ENCODE results near the gene DNAJB11.
A peak's percentile ranks its signal among the peaks of the same experiment; 100 is the strongest.
"Not testable (repeated sequence)": the region's sequence is repeated elsewhere in the genome, so short reads cannot be mapped to it uniquely, and the experiment has no call there.

DNAJB11 gene

GRCh38 chr3:186570096-186570940 is at the start of gene DNAJB11:
DNAJB11 (plus strand) TSS chr3:186570720; CDS start chr3:186570898, 178 bp downstream.
- peak; percentile 98 for DNase-seq (ENCODE audit: low spot score)

DNA sequence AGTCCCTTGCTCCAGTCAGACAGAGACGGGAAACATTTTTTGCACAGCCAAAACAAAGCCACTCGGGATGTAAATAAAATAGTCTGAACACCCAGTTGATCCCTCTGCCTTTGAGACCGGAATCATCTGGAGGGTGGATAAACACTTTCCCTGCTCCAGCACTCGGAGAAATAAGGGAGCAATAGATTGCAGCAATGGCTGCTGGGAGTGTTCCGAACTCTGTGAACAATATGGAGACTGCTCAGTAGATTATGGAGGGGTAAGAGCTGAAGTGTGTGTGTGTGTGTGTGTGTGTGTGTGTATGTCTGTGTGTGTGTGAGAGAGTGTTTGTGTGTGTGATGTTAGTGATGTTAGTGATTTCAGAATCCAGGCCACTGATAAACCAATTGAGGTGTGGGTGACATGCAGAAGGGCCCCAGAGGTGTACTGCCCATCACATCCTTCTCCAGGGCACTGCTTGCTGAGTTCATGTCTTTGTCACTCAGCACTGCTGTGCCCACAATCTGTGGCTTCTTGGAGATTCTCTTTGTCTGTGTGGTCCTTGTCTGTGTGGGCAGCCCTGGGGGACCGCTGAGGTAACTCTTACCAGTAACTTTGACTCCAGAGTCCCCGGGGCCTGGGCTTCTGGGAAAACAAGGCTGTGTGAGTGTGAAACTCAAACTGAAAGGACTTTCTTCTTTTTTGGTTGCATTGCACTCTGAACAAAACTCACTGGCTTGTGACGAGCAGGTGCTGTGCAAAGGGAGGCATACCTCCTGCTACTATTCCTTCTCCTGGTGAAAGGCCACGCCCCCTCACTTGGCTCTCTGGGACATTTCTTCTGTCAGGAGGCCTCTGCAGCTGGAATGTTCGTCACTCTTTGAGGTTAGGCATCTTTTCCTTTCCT is 49.3 kb upstream of the DNAJB11 start:
- no peak for DNase-seq (ENCODE audit: low spot score)

DNA sequence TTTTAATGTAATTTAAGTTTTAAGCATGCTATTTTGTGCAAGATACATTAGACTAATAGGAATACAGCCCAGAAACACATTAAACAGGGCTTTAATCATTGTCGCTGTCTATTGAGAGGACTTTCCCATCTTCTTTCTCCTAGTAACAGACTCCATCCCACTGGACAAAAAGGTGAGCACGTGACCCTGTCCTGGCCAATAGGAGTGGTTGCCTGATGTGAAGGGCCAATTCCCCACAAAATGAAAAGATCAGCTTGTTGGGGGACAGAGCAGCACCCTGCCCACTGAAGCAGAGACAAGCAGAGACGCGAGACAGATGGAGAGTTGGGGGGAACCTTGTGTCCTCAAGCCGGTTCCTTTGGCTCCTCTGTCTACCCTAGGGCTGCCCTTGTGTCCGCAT is 47.5 kb upstream of the DNAJB11 start:
- DNase-seq (ENCODE audit: low spot score) = no peak

GRCh38 chr3:186523434-186523833 is 47.1 kb upstream of the DNAJB11 start:
- no peak for DNase-seq (ENCODE audit: low spot score)

GRCh38 chr3:186524616-186525015 is 45.9 kb upstream of the DNAJB11 start:
- no peak for DNase-seq (ENCODE audit: low spot score)

GRCh38 chr3:186525369-186526255 is 44.9 kb upstream of the DNAJB11 start:
- no peak for DNase-seq (ENCODE audit: low spot score)

GRCh38 chr3:186526256-186526606 is 44.3 kb upstream of the DNAJB11 start:
- DNase-seq (ENCODE audit: low spot score) = no peak

DNA sequence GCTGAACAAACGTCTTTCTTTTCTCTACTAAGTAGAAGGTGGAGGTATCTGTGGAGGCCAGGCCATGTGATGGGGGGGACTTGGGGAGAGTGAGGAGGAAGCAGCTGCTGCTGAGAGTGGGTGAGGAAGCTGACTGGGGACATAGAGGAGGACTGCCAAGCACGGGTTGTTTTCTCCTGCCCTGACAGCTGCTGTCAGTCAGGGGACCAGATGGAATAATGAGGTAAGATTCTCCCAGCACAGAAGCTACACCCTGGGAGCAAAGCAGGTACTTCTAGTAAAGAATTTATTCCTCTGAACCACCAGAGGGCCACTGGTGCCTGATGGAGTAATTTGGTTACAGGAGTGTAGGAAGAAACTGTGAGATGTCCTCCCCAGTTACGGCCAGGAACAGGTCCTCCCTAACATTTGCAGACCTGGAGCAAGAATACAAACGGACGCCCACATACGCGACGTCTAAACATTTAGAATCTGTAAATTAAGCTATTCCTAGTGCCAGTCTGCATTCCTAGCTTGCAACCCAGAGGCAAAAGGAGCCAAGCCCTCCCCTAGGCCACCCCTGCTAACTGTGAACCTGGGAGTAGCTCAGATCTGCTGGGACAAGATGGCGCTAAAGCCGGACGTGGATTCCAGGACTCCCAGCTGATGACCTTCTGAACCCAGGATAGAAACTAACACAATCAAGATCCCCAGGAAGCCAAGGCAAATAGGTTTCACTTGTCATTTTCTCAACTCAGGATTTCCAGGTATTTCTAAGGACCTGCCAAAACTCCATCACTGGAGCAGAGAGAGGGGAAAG is 41.1 kb upstream of the DNAJB11 start:
- no peak for DNase-seq (ENCODE audit: low spot score)

DNA sequence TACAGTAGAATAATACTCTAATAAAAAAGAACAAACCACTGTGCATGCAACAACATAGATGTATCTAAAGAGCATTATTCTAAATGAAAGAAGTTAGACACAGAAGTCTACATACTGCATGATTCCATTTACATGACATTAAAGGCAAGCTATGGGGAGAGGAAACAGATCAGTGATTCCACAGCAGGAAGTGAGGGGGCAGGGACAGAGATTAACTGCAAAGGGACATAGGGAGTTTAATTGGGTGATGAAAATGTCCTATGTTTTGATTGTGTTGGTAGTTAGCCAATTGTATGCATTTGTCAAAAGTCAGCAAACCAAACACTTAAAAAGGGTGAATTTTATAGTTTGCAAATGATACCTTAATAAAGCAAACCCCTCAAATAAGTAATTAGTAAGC is 40.1 kb upstream of the DNAJB11 start:
- DNase-seq (ENCODE audit: low spot score) = no peak

DNA sequence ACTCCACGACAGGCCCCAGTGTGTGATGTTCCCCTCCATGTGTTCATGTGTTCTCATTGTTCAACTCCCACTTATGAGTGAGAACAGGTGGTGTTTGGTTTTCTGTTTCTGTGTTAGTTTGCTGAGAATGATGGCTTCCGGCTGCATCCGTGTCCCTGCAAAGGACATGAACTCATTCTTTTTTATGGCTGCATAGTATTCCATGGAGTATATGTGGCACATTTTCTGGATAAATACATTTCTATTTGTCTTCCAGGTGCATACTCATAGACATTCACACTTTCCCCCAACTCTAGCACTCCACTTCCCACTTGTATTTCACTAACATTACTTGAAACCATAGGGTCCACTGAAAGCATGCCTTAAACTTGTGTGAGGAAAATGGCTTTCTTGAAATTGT is 38.8 kb upstream of the DNAJB11 start:
- DNase-seq (ENCODE audit: low spot score) = not testable (repeated sequence)

GRCh38 chr3:186532598-186533072 is 37.9 kb upstream of the DNAJB11 start:
- no peak for DNase-seq (ENCODE audit: low spot score)

DNA sequence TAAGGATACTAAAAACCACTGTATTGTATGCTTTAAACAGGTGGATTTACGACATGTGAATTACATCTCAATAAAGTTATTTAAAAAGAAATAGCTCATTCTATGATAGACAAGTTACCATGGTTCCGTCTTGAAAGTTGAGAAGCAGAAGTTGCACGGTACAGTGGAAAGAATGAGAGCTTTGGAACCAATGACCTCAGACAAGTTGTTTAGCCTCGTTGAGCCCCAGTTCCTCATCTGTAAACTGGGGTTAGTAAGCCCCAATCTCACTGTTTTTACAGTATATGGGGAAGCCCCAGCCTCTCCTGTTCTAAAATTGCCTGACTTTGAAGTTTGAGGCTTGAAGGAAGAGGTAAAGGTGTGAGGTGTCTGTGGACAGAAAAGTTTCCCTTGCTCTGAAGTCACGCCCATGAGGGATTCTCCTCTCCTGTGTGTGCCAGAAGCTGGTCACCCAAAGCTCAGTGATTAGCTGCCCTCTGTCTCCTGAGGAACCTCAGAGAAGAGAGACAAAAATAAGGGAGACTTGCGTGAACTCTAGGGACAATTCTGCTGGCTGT is 36.3 kb upstream of the DNAJB11 start:
- DNase-seq (ENCODE audit: low spot score) = no peak

GRCh38 chr3:186536883-186537844 is 33.4 kb upstream of the DNAJB11 start:
- DNase-seq (ENCODE audit: low spot score) = no peak

- no peak for DNase-seq (ENCODE audit: low spot score)
These were observed 31.7 kb upstream of the DNAJB11 start for GRCh38 chr3:186538779-186539178.

DNA sequence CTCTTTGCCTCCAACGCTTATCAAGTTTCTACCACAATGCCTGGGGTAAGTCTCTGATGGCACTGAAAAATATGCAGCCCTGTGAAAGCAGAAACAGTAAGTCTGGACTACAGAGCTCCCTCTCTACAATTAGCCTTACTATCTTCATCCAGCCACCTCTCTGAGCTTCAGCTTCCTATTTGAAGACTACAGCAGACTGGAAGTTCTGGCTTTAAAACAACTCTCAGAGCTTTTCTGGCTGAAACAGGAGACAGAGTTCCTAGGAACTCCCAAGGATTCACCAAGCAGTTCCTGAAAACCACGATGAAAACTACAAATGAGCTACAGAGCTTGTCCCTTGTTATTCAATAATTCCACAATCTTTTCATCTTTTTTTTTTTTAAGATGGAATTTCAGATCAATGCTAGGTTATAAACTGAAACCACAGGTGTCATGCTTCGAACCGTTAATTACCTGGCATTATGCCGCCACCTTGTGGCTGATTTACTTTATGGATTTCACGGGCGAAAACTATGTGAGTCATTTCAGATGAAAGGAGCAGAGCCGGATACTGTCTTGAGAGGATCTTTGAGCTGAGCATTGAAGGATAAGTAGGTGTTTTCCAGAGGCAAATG is 30.2 kb upstream of the DNAJB11 start:
- DNase-seq (ENCODE audit: low spot score) = peak; percentile 61

GRCh38 chr3:186540835-186541226 is 29.7 kb upstream of the DNAJB11 start:
- no peak for DNase-seq (ENCODE audit: low spot score)

- no peak for DNase-seq (ENCODE audit: low spot score)
These were observed 26.2 kb upstream of the DNAJB11 start, which contains the start of gene CRYGS for GRCh38 chr3:186544281-186544680. CRYGS (minus strand) TSS chr3:186544380; CDS start chr3:186544326, 54 bp downstream.

DNA sequence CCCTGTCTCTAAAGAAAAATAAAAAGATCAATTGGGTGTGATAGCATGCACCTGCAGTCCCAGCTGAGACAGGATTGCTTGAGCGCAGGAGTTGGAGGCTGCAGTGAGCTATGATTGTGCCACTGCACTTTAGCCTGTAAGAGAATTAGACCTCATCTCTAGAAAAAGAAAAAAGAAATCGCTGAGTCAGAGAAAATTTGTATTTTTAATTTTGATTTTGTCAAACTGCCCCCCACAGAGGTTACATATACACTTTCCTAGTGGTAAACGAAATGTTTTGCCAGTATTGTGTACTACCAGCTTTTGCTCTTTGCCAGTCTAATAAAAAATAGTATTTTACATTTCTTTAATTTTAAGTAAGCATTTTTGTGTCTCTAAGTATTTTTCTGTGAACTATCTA is 21.0 kb upstream of the DNAJB11 start:
- no peak for DNase-seq (ENCODE audit: low spot score)

DNA sequence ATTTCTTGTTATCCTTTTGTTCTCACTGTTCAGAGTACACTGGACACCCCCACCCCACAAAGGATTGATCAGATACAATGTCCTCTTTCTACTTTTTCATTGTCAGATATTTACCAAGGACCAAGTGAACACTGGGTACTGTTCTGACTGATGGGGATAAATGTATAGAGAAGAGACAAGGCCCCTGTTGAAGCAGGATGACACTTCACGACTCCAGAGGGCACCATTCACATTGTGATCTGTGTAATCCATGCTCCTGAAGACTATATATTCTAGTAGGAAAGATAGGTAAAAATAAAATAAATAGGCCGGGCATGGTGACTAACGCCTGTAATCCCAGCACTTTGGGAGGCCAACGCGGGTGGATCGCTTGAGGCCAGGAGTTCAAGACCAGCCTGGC is 19.1 kb upstream of the DNAJB11 start:
- DNase-seq (ENCODE audit: low spot score) = no peak
